GM10847 (cell line): ENCODE results near the gene TBC1D17.

Experiments used
- POLR2A ChIP-seq: IDR thresholded peaks from 2 replicates; pipeline ENCODE4 v1.6.1; 2011; ENCODE audit not compliant: insufficient read length; ENCODE audit errors: extremely low read depth

Gene TBC1D17

DNA sequence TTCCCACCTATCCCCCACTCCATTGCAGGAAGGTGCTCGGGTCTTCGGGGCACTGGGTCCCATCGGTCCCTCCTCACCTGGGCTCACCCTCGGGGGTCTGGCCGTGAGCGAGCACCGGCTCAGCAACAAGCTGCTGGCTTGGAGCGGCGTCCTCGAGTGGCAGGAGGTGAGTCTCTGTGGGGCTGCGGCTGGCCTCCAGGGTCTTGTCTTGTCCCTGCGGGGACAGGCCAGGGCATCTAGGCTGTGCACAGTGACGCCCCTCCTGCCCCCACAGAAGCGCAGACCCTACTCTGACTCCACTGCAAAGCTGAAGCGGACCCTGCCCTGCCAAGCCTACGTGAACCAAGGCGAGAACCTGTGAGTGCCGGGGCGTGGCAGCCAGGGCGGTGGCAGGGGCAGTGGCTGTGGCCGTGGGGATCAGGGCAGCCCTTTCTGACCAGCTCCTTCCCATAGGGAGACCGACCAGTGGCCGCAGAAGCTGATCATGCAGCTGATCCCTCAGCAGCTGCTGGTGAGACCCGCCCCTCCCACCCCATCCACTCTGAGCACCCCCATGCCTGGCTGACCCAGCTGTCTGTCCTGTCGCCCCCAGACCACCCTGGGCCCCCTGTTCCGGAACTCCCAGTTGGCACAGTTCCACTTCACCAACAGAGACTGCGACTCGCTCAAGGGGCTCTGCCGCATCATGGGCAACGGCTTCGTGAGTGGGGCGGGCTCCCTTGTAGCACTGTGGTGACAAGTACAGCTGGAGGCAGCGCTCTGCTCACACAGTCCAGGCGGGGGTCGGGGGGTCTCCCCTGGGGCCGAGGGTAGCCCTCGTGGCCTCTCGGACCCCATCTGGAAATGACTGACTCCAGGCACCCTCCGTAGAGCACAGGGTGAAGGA, 22.9 kb upstream of the TBC1D17 start:
- TF ChIP-seq POLR2A: no peak

DNA sequence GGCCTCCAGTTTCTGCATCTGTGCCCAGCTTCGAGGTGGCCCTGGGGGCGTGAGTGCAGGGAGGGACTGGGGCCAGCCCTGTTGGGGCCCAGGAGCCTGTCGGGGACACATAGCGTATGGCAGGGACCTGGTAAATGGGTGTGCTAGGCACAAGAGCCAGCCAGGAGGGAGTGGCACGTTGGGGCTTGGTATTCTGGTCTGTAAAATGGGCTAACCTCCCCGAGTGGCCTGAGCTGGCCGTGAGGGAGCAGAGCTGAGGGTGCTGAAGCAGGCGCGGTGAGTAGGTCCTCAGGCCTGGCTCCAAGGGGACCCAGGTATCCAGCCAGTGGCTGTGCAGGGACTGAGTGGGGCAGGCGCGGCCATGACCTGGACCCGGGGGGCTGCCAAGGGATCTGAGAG, 22.2 kb upstream of the TBC1D17 start:
- no peak for TF ChIP-seq POLR2A

DNA sequence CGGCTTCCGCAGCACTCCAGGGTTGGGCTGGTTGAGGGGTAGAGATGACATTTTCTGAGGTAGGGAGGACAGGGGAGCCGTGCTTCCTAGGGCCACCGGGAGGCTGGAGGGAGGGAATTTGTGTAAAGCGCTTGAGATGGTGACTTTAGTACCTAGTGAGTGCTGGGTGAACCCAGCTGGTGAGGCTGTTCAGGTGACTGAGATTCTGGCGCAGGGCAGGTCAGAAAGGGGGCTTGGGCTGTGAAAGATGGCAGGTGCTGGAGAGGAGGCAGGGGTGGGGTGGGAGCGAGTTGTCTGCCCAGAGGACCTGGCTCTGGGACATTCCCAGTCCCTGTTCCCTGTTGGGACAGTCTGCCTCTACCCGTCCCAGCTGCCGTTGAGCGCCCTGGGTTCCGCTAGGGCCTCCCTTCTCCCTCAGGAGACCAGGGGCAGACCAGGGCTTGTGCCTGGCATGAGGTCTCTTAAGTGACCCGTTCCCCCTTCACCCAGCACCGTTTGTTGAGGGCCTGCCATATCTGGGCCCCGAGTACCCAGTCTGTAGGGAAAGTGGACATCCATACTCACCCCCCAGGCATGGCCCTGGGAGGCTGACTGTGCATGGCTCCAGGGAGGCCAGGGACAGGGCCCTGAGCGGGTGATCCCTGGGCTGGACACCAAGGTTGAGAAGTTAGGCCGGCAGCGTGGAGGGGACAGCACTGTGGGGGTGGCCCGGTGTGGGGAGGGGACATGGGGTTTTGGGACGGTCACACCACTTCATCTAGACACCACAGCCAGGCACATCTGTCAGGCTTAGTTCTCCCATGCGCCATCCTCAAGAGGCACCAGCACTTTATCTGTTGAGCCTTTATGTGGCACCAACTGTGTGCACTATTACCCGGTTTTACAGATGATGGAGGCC, 21.6 kb upstream of the TBC1D17 start:
- TF ChIP-seq POLR2A: no peak

DNA sequence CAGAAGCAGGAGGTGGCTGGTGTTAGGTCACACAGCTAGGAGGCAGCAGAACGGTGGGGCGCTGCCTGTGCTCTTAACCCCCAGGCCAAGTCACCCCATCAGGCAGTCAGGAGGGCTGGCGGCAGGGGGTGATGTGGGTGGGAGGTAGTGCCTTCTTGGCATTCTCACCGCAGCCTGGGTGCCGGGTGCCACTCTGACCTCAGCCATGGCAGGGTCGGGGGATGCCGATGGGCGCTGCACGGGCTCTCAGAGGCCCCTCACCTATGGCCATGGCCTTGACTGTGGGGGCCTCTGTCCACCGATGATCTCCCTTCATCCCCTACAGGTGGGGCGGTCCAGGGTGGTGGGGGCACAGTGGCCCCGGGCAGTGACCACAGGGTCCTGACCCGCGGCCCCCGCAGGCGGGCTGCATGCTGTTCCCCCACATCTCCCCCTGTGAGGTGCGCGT, 20.9 kb upstream of the TBC1D17 start:
- TF ChIP-seq POLR2A: no peak

DNA sequence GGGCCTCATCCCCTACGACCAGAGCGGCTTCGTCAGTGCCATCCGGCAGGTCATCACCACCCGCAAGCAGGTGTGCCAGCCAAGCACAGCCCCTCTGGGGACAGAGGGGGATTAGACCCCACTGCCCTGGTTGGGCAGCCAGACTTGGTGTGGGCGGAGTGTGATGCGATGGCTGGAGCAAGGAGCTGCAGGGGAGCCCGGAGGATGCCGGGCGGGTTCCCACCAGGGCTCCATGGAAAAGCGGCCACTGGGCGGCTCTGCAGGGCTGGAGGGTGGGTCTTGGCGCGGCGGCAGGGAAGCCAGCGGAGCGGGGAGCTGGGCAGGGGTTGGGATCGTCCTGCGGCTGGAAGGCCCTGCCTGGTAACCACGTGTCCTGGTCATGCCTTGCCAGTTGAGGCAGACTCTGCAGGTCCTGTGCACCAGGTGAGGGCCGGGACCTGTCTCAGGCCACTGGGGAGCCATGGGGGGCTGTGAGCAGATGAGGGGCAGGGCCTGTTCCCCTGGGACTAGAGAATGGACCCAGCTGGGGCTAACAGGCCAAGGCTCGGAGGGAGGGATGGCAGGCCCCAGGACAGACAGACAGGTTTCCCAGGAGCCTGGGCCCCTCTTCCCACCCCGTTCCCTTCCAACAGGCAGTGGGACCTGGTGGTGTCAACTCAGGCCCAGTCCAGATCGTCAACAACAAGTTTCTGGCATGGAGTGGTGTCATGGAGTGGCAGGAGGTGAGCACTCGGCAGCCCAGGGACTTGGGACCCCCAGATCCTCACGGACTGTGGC, 20.3 kb upstream of the TBC1D17 start:
- peak; percentile 20 for TF ChIP-seq POLR2A

DNA sequence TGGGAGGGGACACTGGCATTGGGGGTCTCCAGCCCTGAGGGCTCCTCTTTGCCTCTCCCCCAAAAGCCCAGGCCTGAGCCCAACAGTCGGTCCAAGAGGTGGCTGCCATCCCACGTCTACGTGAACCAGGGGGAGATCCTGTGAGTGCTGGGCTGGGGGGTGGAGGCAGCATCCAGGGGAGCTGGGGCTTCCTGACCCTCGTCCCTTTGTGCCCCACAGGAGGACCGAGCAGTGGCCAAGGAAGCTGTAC, 19.7 kb upstream of the TBC1D17 start:
- TF ChIP-seq POLR2A: no peak

DNA sequence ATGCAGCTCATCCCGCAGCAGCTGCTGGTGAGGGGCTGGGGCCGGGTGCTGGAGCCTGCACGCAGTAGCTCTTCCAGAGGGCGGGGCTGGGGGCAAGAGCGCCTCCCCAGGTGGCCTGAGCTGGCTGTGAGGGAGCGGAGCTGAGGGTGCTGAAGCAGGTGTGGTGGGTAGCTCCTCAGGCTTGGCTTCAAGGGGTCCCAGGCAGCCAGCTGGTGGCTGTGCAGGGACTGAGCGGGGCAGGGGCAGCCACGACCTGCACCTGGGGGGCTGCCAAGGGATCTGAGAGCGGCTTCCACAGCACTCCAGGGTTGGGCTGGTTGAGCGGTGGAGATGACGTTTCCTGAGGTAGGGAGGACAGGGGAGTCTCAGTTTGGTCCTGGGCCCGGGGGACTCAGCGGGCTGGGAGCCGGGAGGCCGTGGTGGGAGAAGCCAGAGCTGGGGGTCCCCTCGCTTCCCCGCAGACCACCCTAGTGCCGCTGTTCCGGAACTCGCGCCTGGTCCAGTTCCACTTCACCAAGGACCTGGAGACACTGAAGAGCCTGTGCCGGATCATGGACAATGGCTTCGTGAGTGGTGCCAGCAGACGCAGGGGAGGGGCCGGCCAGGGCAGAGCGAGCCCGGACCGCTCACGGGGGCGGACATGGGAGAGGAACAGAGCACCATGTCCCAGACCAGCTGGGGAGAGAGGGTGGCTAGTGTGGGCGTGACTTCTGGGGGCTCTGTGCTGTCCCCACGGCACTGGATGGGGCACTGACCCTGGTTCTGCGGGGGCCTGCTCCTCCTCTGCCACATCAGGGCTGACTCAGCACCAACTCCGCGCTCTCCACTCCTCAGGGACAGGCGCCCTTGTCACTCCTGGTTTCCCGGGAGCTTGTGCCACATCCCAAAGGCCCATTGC, 19.2 kb upstream of the TBC1D17 start:
- TF ChIP-seq POLR2A: no peak

DNA sequence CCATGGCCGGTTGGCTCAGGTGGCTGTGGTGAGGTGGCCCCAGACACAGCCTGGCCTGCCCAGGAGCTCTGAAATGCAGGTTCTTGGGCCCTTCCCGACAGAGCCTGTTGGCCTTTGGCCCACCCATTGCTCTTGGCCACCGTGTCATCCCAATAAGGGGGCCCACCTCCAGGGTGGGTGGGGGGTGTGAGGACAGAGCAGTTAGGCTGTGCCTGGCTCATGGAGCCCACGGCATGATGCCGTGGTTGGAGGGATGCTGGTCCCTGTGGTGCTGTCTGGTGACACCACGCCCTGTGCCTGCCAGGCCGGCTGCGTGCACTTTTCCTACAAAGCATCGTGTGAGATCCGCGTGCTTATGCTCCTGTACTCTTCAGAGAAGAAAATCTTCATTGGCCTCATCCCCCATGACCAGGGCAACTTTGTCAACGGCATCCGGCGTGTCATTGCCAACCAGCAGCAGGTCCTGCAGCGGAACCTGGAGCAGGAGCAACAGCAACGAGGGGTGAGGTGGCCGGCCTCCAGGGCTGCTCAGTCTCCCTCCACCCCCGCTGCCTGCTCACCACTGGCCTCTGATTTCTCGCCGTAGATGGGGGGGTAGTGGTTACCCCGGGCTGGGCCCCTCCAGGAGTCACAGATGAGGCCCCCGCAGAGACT, 17.7 kb upstream of the TBC1D17 start:
- TF ChIP-seq POLR2A: no peak

DNA sequence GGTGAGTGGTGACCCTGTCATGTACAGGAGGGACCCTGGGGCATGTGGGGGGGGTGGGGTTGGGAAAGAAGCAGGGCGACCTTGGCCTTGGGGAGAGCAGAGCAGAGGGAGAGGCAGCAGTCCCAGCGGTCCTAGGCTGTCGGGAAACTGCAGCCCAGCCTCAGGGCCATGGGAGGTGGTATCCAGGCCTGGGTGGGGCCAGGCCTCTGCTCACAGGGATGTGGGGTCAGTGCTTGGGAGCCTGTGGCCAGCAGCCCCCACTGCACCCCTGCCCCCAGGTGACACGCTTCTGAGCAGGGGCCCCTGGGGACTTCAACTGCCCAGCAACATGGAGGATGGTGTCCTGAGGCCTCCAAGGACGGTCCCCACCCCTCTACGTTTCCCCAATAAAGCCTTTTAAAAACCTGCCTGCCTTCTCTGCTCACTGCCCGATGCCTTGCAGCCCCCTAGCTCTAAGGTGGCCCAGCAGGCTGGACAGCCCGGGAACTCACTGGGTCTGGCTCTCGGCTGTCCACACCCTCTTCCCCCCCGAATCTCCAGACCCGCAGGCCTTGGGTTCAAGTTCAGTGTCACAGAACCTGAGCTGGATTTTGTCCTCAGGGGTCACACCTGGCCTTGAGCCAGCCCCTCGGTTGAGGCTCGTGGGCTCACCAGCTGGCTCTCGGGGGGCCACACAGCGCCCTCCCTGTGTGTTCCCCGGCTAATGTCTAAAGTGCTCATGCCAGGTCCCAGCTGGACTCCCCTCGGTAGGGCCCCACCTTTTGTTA, 17.0 kb upstream of the TBC1D17 start:
- TF ChIP-seq POLR2A: no peak

DNA sequence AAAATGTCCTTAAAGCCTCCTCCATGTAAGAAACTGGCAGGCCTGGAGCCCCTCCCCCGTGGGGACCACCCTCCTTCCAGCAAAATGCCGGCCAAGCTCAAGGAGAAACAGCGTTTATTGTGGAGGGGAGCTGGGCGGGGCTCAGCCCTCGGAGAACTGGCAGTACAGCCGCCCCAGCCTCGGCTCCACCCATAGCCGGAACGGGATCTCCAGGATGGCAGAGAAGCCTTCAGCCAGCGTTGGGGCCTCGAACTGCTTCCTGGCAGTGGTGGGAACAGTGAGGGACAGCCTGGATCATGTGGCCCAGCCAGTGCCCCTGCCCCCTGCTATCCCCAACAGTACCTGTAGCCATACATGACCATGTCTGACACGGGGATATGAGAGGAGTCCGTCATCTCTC, 16.4 kb upstream of the TBC1D17 start:
- TF ChIP-seq POLR2A: no peak

DNA sequence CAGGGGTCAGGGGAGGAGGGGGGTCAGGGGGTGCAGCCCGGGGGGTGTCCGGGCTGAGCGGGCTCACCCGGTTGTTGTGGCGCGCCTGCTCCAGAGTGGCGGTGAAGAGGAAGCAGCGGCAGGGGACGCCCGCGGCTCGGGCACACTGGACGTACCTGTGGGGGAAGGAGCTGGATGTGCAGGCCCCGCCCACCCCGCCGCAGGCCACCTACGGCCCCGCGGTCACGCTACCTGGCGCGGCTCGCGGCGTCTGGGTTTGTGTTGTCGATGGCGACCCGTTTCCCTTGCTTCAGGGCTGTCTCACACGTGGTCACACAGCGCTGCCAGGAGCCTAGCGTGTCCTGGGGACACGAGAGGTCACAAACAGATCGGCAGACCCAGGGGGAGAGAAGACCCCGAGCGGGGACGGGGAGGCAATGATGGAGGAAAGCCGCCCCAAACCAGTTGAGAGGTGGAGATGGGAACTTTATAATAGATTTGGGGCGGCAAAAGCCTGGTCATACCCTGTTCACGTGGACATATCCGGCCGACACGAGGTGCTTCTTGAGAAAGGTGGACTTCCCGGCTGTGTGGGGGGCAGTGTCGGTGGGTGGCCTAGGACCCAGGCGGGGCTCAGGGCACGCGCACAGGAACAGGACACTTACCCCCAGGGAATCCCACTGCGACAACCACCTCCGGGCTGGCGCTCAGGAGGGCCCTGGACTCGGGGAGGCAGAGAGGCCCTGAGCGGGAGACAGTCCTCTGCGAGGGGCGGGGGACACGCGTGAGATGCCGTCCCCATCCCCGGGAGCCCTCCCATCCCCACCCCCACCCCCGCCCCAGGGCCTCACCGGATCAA, 15.7 kb upstream of the TBC1D17 start:
- no peak for TF ChIP-seq POLR2A

DNA sequence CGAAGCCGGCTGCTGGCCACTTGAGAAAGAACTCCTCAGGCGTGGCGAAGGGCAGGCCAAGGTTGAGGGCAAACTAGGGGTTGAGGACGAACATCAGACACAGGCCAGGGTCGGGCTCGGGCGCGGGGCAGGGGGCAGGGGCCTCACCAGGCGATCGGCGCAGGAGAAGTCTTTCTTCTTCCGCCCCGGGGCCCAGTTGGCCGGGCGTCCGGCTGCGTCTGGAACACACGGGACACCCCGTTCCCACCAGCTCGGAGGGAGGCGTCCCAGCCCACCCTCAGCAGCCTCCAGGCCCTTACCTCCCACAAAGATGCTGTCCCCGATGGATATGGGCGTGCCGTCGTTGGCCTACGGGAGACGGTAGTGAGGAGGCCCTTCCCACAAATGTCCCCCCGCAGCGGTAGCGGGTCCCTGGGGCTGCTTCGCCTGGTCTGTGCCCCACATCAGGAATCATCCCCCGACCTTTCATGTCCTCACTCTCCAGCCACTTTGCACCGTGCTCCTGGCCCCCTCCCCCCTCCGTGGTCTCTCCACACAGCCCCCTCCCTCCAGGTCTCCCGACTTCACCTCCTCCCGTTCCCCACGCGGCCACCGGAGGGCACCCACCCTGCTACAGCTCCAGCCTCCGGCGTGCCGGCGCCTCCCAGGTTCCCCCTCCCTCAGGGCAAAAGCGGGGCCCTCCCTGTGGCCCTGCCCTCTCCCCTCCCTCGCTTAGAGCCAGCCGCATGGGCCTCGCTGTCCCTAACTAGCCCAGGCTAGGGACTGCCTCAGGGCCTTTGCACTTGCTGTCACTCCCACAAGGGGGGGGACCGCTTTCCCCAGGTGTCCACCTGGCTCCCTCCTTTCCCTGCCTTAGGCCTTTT, 14.9 kb upstream of the TBC1D17 start:
- TF ChIP-seq POLR2A: no peak
